Measurements from ENCODE around the gene CIRBP.

The CIRBP gene

GRCh38 chr19:1230783-1231489 lies 38.2 kb upstream of the CIRBP start:
- H3K4me1 ChIP-seq: peaks cover 8% of the 10 kb centered on the region; the same call in 1 of the 2 replicates
- no peak overlapping the region for H3K9ac ChIP-seq
- H3K4me3 ChIP-seq: no peak overlapping the region
- H3K36me3 ChIP-seq: peaks cover 32% of the 10 kb centered on the region
- no peaks in the 10 kb centered on the region for H3K9me3 ChIP-seq
- peaks cover 13% of the 10 kb centered on the region for H3K27me3 ChIP-seq
- no peak overlapping the region for H3K27ac ChIP-seq
- no peak overlapping the region for H3K4me2 ChIP-seq
- TF ChIP-seq Cebpa-rat (IDR thresholded peaks at IDR 0.05): no peak
- peaks cover 35% of the 10 kb centered on the region for H4K20me1 ChIP-seq

- Histone ChIP-seq H4K20me1 (peaks cover 32% of the 10 kb centered on the region), H3K4me3 (no peak overlapping the region), H3K36me3 (peaks cover 22% of the 10 kb centered on the region), H3K27me3 (peaks cover 23% of the 10 kb centered on the region), H3K27ac (no peak overlapping the region), H3K9ac (no peak overlapping the region; the same call in 1 of the 2 replicates), H3K9me3 (no peaks in the 10 kb centered on the region), H3K4me2 (no peak overlapping the region), H3K4me1 (peaks cover 16% of the 10 kb centered on the region; the same call in 1 of the 2 replicates)
- TF ChIP-seq Cebpa-rat (IDR thresholded peaks at IDR 0.05): no peak
These were observed 37.1 kb upstream of the CIRBP start for GRCh38 chr19:1231729-1232637.

GRCh38 chr19:1232652-1233072 lies 36.5 kb upstream of the CIRBP start:
- Histone ChIP-seq H3K4me2 (no peak overlapping the region), H3K9ac (no peak overlapping the region), H3K36me3 (peaks cover 15% of the 10 kb centered on the region), H3K27ac (no peak overlapping the region), H3K4me1 (peaks cover 22% of the 10 kb centered on the region; the same call in 1 of the 2 replicates), H3K4me3 (no peak overlapping the region), H3K9me3 (no peaks in the 10 kb centered on the region), H4K20me1 (peaks cover 31% of the 10 kb centered on the region), H3K27me3 (peaks cover 30% of the 10 kb centered on the region)
- TF ChIP-seq Cebpa-rat (IDR thresholded peaks at IDR 0.05): no peak

GRCh38 chr19:1233115-1233667 lies 35.9 kb upstream of the CIRBP start:
- Histone ChIP-seq H3K27me3 (peaks cover 35% of the 10 kb centered on the region), H4K20me1 (peaks cover 28% of the 10 kb centered on the region), H3K4me2 (no peak overlapping the region), H3K36me3 (peaks cover 10% of the 10 kb centered on the region), H3K27ac (no peak overlapping the region), H3K9me3 (no peaks in the 10 kb centered on the region), H3K9ac (no peak overlapping the region), H3K4me1 (peaks cover 24% of the 10 kb centered on the region), H3K4me3 (no peak overlapping the region)
- TF ChIP-seq Cebpa-rat (IDR thresholded peaks at IDR 0.05): no peak

GRCh38 chr19:1234051-1234954 lies 34.8 kb upstream of the CIRBP start:
- Histone ChIP-seq H3K9me3 (no peaks in the 10 kb centered on the region), H3K27me3 (peaks cover 46% of the 10 kb centered on the region), H3K36me3 (no peaks in the 10 kb centered on the region), H3K4me3 (no peak overlapping the region), H4K20me1 (peaks cover 28% of the 10 kb centered on the region), H3K27ac (no peak overlapping the region), H3K4me1 (peaks cover 32% of the 10 kb centered on the region), H3K4me2 (no peak overlapping the region), H3K9ac (no peak overlapping the region)
- TF ChIP-seq Cebpa-rat (IDR thresholded peaks at IDR 0.05): no peak

GRCh38 chr19:1234955-1235380 lies 34.2 kb upstream of the CIRBP start:
- Histone ChIP-seq H3K4me2 (no peak overlapping the region), H3K9me3 (no peaks in the 10 kb centered on the region), H3K4me1 (peaks cover 39% of the 10 kb centered on the region), H3K27ac (no peak overlapping the region), H4K20me1 (peaks cover 28% of the 10 kb centered on the region), H3K9ac (no peak overlapping the region), H3K4me3 (no peak overlapping the region), H3K36me3 (no peaks in the 10 kb centered on the region), H3K27me3 (peaks cover 53% of the 10 kb centered on the region)
- TF ChIP-seq Cebpa-rat (IDR thresholded peaks at IDR 0.05): no peak

- no peaks in the 10 kb centered on the region for H3K36me3 ChIP-seq
- no peak for TF ChIP-seq Cebpa-rat (IDR thresholded peaks at IDR 0.05)
- H3K9ac ChIP-seq: no peak overlapping the region
- peaks cover 54% of the 10 kb centered on the region for H3K27me3 ChIP-seq
- H3K4me2 ChIP-seq: peak overlapping the region; percentile 17; the same call in 1 of the 2 replicates
- peaks cover 28% of the 10 kb centered on the region for H4K20me1 ChIP-seq
- no peak overlapping the region for H3K27ac ChIP-seq
- peaks cover 44% of the 10 kb centered on the region for H3K4me1 ChIP-seq
- H3K9me3 ChIP-seq: no peaks in the 10 kb centered on the region
- no peak overlapping the region for H3K4me3 ChIP-seq
These were observed 33.2 kb upstream of the CIRBP start for GRCh38 chr19:1235625-1236538.

GRCh38 chr19:1236576-1236975 lies 32.6 kb upstream of the CIRBP start:
- peak overlapping the region; percentile 78 for H3K4me3 ChIP-seq
- TF ChIP-seq Cebpa-rat (IDR thresholded peaks at IDR 0.05): no peak
- peak overlapping the region; percentile 100 for H3K4me2 ChIP-seq
- peaks cover 54% of the 10 kb centered on the region for H3K27me3 ChIP-seq
- H3K4me1 ChIP-seq: peaks cover 49% of the 10 kb centered on the region
- peaks cover 28% of the 10 kb centered on the region for H4K20me1 ChIP-seq
- H3K36me3 ChIP-seq: no peaks in the 10 kb centered on the region
- no peaks in the 10 kb centered on the region for H3K9me3 ChIP-seq
- peak overlapping the region; percentile 75; the same call in 1 of the 2 replicates for H3K9ac ChIP-seq
- no peak overlapping the region for H3K27ac ChIP-seq
